H1 (cell line): ENCODE results near the gene OR1N1. TPM values are rescaled to one million over a fixed set of nuclear protein-coding genes. Genes with fewer than 3 reads are reported as not detected.

Experiments
- CTCF ChIA-PET: fragments of 300-600 bp; sonication (Branson Sonifier 250); formaldehyde crosslinking; loops from one replicate; lab custom pipeline; 2021; ENCODE audit not compliant: partially characterized antibody; lab: Charles Lee
- POLR2A ChIA-PET: fragments of 300-600 bp; sonication (Branson Sonifier 250); formaldehyde crosslinking; loops from one replicate; lab custom pipeline; 2021; ENCODE audit warnings: inconsistent platforms; ENCODE audit not compliant: partially characterized antibody; lab: Charles Lee
- DNase-seq, 2 experiments: peaks; one replicate each; pipeline versions ENCODE4 v3.0.0 to v3.0.0-alpha.2; 2010 to 2022; ENCODE audit warnings: low spot score in 2 of 2, low read depth in 1 of 2, mixed read lengths in 1 of 2
- FAIRE-seq: peaks from 2 replicates; lab custom pipeline; 2011; peaks lifted over from hg19 to GRCh38; lab: Jason Lieb, UNC
- H2AFZ ChIP-seq: 2 replicates; pipeline ENCODE4 v1.8.1; 2012; ENCODE audit warnings: low read length, inconsistent platforms
- H2AK5ac ChIP-seq: 2 replicates; pipeline ENCODE4 v1.6.1; 2013; ENCODE audit warnings: low read depth, low read length
- H2BK120ac ChIP-seq: replicated peaks from 2 replicates; pipeline ENCODE3; 2013; ENCODE audit warnings: low read depth, low read length, inconsistent platforms
- H2BK12ac ChIP-seq: 2 replicates; pipeline ENCODE4 v1.6.1; 2013; ENCODE audit warnings: low read depth, low read length
- H2BK15ac ChIP-seq: 2 replicates; pipeline ENCODE4 v1.6.1; 2013; ENCODE audit warnings: low read length
- H2BK20ac ChIP-seq: 2 replicates; pipeline ENCODE4 v1.6.1; 2013; ENCODE audit warnings: low read length
- H2BK5ac ChIP-seq: 2 replicates; pipeline ENCODE4 v1.6.1; 2013; ENCODE audit warnings: low read depth, low read length
- H3K14ac ChIP-seq: 2 replicates; pipeline ENCODE4 v1.6.1; 2013; ENCODE audit warnings: inconsistent platforms; ENCODE audit not compliant: insufficient read length
- H3K18ac ChIP-seq: 2 replicates; pipeline ENCODE4 v1.6.1; 2013; ENCODE audit warnings: low read length; ENCODE audit errors: extremely low read depth
- H3K23ac ChIP-seq: 2 replicates; pipeline ENCODE4 v1.6.1; 2013; ENCODE audit warnings: inconsistent platforms; ENCODE audit not compliant: insufficient read length
- H3K23me2 ChIP-seq: 2 replicates; pipeline ENCODE4 v1.6.1; 2013; ENCODE audit warnings: low read depth, low read length
- H3K27ac ChIP-seq: 2 replicates; pipeline ENCODE4 v1.6.1; 2011; ENCODE audit warnings: low read depth, low read length, inconsistent platforms
- H3K27me3 ChIP-seq, 4 experiments: replicated peaks in 1 of 4; 1 replicate in 1 of 4; 2 replicates in 3 of 4; pipeline versions ENCODE4 v1.6.1 to v1.8.1; 2011 to 2013; ENCODE audit warnings: low read length in 3 of 4, mild to moderate bottlenecking in 3 of 4, inconsistent platforms in 2 of 4, mixed read lengths in 2 of 4, moderate library complexity in 1 of 4; ENCODE audit not compliant: control insufficient read depth in 3 of 4, insufficient read depth in 3 of 4; ENCODE audit errors: extremely low read depth in 1 of 4
- H3K36me3 ChIP-seq, 4 experiments: 2 replicates each; pipeline versions ENCODE4 v1.6.1 to v1.8.1; 2011 to 2013; ENCODE audit warnings: mild to moderate bottlenecking in 4 of 4, low read length in 3 of 4, moderate library complexity in 2 of 4, control low read depth in 1 of 4, inconsistent platforms in 1 of 4; ENCODE audit not compliant: insufficient read depth in 4 of 4, control insufficient read depth in 2 of 4
- H3K4ac ChIP-seq: replicated peaks from 2 replicates; pipeline ENCODE3; 2013; ENCODE audit warnings: low read length, low read depth, mixed read lengths, inconsistent platforms; ENCODE audit not compliant: insufficient read length
- H3K4me1 ChIP-seq, 4 experiments: replicated peaks in 1 of 4; 1 replicate in 1 of 4; 2 replicates in 3 of 4; pipeline versions ENCODE4 v1.6.1 to v1.8.1; 2011 to 2013; ENCODE audit warnings: low read length in 3 of 4, inconsistent platforms in 2 of 4, mixed read lengths in 1 of 4; ENCODE audit not compliant: insufficient read depth in 4 of 4, control insufficient read depth in 3 of 4
- H3K4me2 ChIP-seq, 2 experiments: 2 replicates each; pipeline versions ENCODE4 v1.6.1 to v1.8.1; 2011 to 2013; ENCODE audit warnings: low read depth in 2 of 2, low read length in 2 of 2, control low read depth in 1 of 2, inconsistent platforms in 1 of 2, mild to moderate bottlenecking in 1 of 2; ENCODE audit not compliant: insufficient read depth in 1 of 2
- H3K4me3 ChIP-seq, 4 experiments: fragments of 200-600, 300-600 bp in 1 of 4; sonication (generic), shearing (Covaris generic), sonication (Bioruptor Twin) in 1 of 4; 2 replicates each; pipeline versions ENCODE4 v1.5.1 to v1.8.1; 2011 to 2016; ENCODE audit warnings: low read length in 4 of 4, low read depth in 3 of 4, control low read depth in 2 of 4, inconsistent platforms in 2 of 4, mild to moderate bottlenecking in 2 of 4, mixed read lengths in 1 of 4, moderate library complexity in 1 of 4; ENCODE audit not compliant: insufficient read depth in 2 of 4; ENCODE audit errors: extremely low read depth in 1 of 4
- H3K56ac ChIP-seq: replicated peaks from 2 replicates; pipeline ENCODE3; 2013; ENCODE audit warnings: low read depth, mild to moderate bottlenecking, mixed read lengths, low read length, inconsistent platforms; ENCODE audit not compliant: insufficient read length
- H3K79me1 ChIP-seq: 2 replicates; pipeline ENCODE4 v1.6.1; 2013; ENCODE audit warnings: low read depth, low read length, control low read depth
- H3K79me2 ChIP-seq, 2 experiments: 2 replicates each; pipeline versions ENCODE4 v1.6.1 to v1.8.1; 2012 to 2013; ENCODE audit warnings: low read length in 2 of 2, mild to moderate bottlenecking in 2 of 2, inconsistent platforms in 1 of 2; ENCODE audit not compliant: insufficient read depth in 2 of 2, control insufficient read depth in 1 of 2
- H3K9ac ChIP-seq, 4 experiments: replicated peaks in 1 of 4; 1 replicate in 1 of 4; 2 replicates in 3 of 4; pipeline versions ENCODE4 v1.6.1 to v1.8.1; 2011 to 2013; ENCODE audit warnings: low read depth in 3 of 4, low read length in 3 of 4, control low read depth in 2 of 4, mild to moderate bottlenecking in 2 of 4, moderate library complexity in 2 of 4, inconsistent platforms in 1 of 4; ENCODE audit errors: extremely low read depth in 1 of 4
- H3K9me3 ChIP-seq, 2 experiments: 2 replicates each; pipeline versions ENCODE4 v1.6.1 to v1.8.1; 2012 to 2013; ENCODE audit warnings: mild to moderate bottlenecking in 2 of 2, moderate library complexity in 2 of 2, control low read depth in 1 of 2, inconsistent platforms in 1 of 2, low read depth in 1 of 2, low read length in 1 of 2, mixed read lengths in 1 of 2; ENCODE audit not compliant: insufficient read depth in 2 of 2
- H4K20me1 ChIP-seq, 2 experiments: replicated peaks in 1 of 2; 2 replicates each; pipeline versions ENCODE3 to v1.8.1; 2011 to 2013; ENCODE audit warnings: inconsistent platforms in 2 of 2, low read length in 2 of 2, mild to moderate bottlenecking in 1 of 2; ENCODE audit not compliant: insufficient read depth in 2 of 2, control insufficient read depth in 1 of 2
- H4K5ac ChIP-seq: 2 replicates; pipeline ENCODE4 v1.6.1; 2013; ENCODE audit warnings: low read length, low read depth, mixed read lengths, inconsistent platforms; ENCODE audit not compliant: insufficient read length
- H4K8ac ChIP-seq: 2 replicates; pipeline ENCODE4 v1.8.0; 2013; ENCODE audit warnings: mild to moderate bottlenecking, moderate library complexity, low read length, inconsistent platforms; ENCODE audit not compliant: insufficient read depth; ENCODE audit errors: extremely low read depth
- H4K91ac ChIP-seq: replicated peaks from 2 replicates; pipeline ENCODE3; 2013; ENCODE audit warnings: low read length, mixed read lengths, inconsistent platforms; ENCODE audit not compliant: insufficient read length
- CBX5 ChIP-seq: fragments of 300-800, 300-1000 bp; sonication (generic); IDR thresholded peaks from 2 replicates; pipeline ENCODE4 v1.7.1; 2016; ENCODE audit warnings: antibody characterized with exemption, low read length, low read depth
- CREB1 ChIP-seq: IDR thresholded peaks from 2 replicates; pipeline ENCODE4 v1.6.1; 2012; ENCODE audit warnings: inconsistent platforms
- GTF2F1 ChIP-seq: IDR thresholded peaks from 2 replicates; pipeline ENCODE4 v1.6.1; 2012; ENCODE audit warnings: low read depth, low read length, improper control_type of control experiment, borderline replicate concordance
- NRF1 ChIP-seq: IDR thresholded peaks from 2 replicates; pipeline ENCODE4 v1.6.1; 2011; ENCODE audit warnings: mild to moderate bottlenecking, low read depth, low read length, improper control_type of control experiment
- SAP30 ChIP-seq: fragments of 300-600 bp; sonication (generic); IDR thresholded peaks from 2 replicates; pipeline ENCODE4 v1.7.1; 2012; ENCODE audit warnings: low read length, moderate library complexity, mild to moderate bottlenecking, inconsistent platforms; ENCODE audit not compliant: insufficient read depth, insufficient replicate concordance
- SP4 ChIP-seq: IDR thresholded peaks from 2 replicates; pipeline ENCODE4 v1.6.1; 2012; ENCODE audit warnings: low read length, inconsistent platforms
- TBP ChIP-seq: IDR thresholded peaks from 2 replicates; pipeline ENCODE4 v1.6.1; 2011; ENCODE audit warnings: low read depth, low read length, improper control_type of control experiment
- TEAD4 ChIP-seq: IDR thresholded peaks from 2 replicates; pipeline ENCODE4 v1.6.1; 2012; ENCODE audit warnings: low read depth, low read length, inconsistent platforms, mixed read lengths
- ZNF274 ChIP-seq: IDR thresholded peaks from 2 replicates; pipeline ENCODE4 v1.7.0; 2012; ENCODE audit warnings: low read length, borderline replicate concordance; ENCODE audit errors: extremely low read depth
- WGBS, 2 experiments: shearing (Covaris generic) in 1 of 2; methylation state at CpG; one replicate each; pipeline versions ENCODE4 v1.1.6 to v1.1.7; 2013 to 2015; ENCODE audit warnings: low lambda C conversion rate in 2 of 2, mixed read lengths in 2 of 2, inconsistent platforms in 1 of 2, low coverage in 1 of 2, missing lambda C conversion rate in 1 of 2; ENCODE audit not compliant: insufficient replicate concordance in 2 of 2, insufficient coverage in 1 of 2, insufficient read length in 1 of 2; ENCODE audit errors: extremely low coverage in 1 of 2, missing lambda C conversion rate in 1 of 2; 5-methylcytosine and 5-hydroxymethylcytosine counted together
- polyA plus RNA-seq, 7 experiments: library from polyadenylated mRNA; depleted of rRNA in 3 of 7; stranded (reverse) in 5 of 7; unstranded in 2 of 7; fragments of >200 nt in 5 of 7; fragments of 200-250 nt in 2 of 7; gene quantifications; 1 replicate in 5 of 7; 2 replicates in 1 of 7; 4 replicates in 1 of 7; pipeline versions ENCODE4 v1.2.1 to v1.2.3, GENCODE V29; 2011 to 2013; ENCODE audit warnings: missing spikeins in 2 of 7, mixed read lengths in 2 of 7
- total RNA-seq: library from RNA; stranded (reverse); fragmentation: NEBNext Ultra II Directional; extraction: Animal tissue kit (Norgen Biotek cat#: 25700); gene quantifications from 2 replicates; pipeline ENCODE4 v1.2.1, GENCODE V29; 2021
- TF ChIP-seq, protein P1 (sequence below): IDR thresholded peaks from 2 replicates; pipeline ENCODE4 v1.6.1; 2011; ENCODE audit warnings: low read depth, mild to moderate bottlenecking, low read length; ENCODE audit not compliant: insufficient read depth

OR1N1 gene
- total and polyA plus RNA-seq, 2 of the 8 experiments (the other 6 are each of a cell fraction or from before 2014, with no cell fraction given) = not detected

DNA sequence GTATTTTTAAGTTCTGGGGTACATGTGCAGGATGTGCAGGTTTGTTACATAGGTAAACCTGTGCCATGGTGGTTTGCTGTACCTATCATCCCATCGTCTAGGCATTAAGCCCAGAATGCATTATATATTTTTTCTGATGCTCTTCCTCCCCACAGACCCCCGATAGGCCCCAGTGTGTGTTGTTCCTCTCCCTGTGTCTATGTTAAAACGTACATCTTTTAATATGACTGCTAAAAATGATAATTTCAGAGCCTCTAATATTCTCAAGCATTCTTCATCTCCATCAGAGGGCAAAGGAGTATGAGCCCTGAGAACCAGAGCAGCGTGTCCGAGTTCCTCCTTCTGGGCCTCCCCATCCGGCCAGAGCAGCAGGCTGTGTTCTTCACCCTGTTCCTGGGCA lies 16.6 kb downstream of the OR1N1 start, which contains the start of gene OR1J2:
TSS of gene OR1J2 (plus strand) at position 301 of the 400 bp plus-strand sequence. CDS start at position 301, 0 bp downstream.
- Histone ChIP-seq H3K23ac (no peak within 1 kb of the TSS), H3K14ac (no peak within 1 kb of the TSS), H3K4me2 (no peak within 1 kb of the TSS), H3K56ac (no peak within 1 kb of the TSS), H4K5ac (no peak within 1 kb of the TSS), H3K36me3 (no peaks in the 10 kb centered on the region), H2BK20ac (no peak within 1 kb of the TSS), H3K4me1 (no peaks in the 10 kb centered on the region), H3K27me3 (no peaks in the 10 kb centered on the region), H3K4ac (no peak within 1 kb of the TSS), H3K9me3 (peaks cover 47 to 64% of the 10 kb centered on the region in 2 experiments), H3K79me1 (no peaks in the 10 kb centered on the region), H3K79me2 (no peaks in the 10 kb centered on the region)
- TF ChIP-seq, protein P1, sequence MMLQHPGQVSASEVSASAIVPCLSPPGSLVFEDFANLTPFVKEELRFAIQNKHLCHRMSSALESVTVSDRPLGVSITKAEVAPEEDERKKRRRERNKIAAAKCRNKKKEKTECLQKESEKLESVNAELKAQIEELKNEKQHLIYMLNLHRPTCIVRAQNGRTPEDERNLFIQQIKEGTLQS = no peak
- TF ChIP-seq SAP30 = no peak
- TF ChIP-seq NRF1 = no peak
- no peak for TF ChIP-seq TEAD4
- no peak for TF ChIP-seq ZNF274
- no peak for TF ChIP-seq TBP
- TF ChIP-seq CREB1 = no peak
- TF ChIP-seq GTF2F1 = no peak
- TF ChIP-seq CBX5 = no peak
- no peak for TF ChIP-seq SP4
- TF ChIP-seq, all 59 proteins: peak for 0
- Histone ChIP-seq H2AFZ (no peak within 1 kb of the TSS), H4K20me1 (no peaks in the 10 kb centered on the region), H3K27ac (no peak within 1 kb of the TSS), H4K91ac (no peak within 1 kb of the TSS), H2AK5ac (no peak within 1 kb of the TSS), H2BK15ac (no peak within 1 kb of the TSS), H3K18ac (no peak within 1 kb of the TSS), H3K9ac (no peak within 1 kb of the TSS), H2BK120ac (no peak within 1 kb of the TSS), H4K8ac (no peak within 1 kb of the TSS), H3K23me2 (no peaks in the 10 kb centered on the region), H2BK5ac (no peak within 1 kb of the TSS), H2BK12ac (no peak within 1 kb of the TSS), H3K4me3 (no peak within 1 kb of the TSS)
- DNase-seq = no peak
- FAIRE-seq = no peak
- ChIA-PET POLR2A (no interaction called here), CTCF (interaction anchor here (1.4 kb wide), 1 partner anchor 11 kb away, joined by 3 read pairs; no protein-coding TSS in a partner anchor)
- 60% methylated on average over 5 of the region's 6 CpGs; no CpG with 5 or more reads in 1 of the 2 experiments for WGBS, 2 experiments
